BE2C (cell line): Measurements from ENCODE around the gene TRAF5.

Experiments used
- DNase-seq: peaks from one replicate; pipeline ENCODE4 v3.0.0-alpha.2; 2020
- H3K27me3 ChIP-seq: fragments of 250-450 bp; sonication (Bioruptor Pico); 2 replicates; pipeline ENCODE4 v1.5.1; 2020; ENCODE audit warnings: mild to moderate bottlenecking
- H3K36me3 ChIP-seq: fragments of 250-450 bp; sonication (Bioruptor Pico); 2 replicates; pipeline ENCODE4 v1.5.1; 2020; ENCODE audit warnings: mild to moderate bottlenecking
- H3K4me1 ChIP-seq: fragments of 250-450 bp; sonication (Bioruptor Pico); 2 replicates; pipeline ENCODE4 v1.5.1; 2020
- H3K4me3 ChIP-seq: 2 replicates; pipeline ENCODE4 v1.5.1; 2011; ENCODE audit warnings: low read depth, low read length
- H3K9me3 ChIP-seq: fragments of 250-450 bp; sonication (Bioruptor Pico); 2 replicates; pipeline ENCODE4 v1.5.1; 2020
- TF ChIP-seq, protein P1 (sequence below): IDR thresholded peaks from 2 replicates; pipeline ENCODE4 v1.5.1; 2012; ENCODE audit warnings: mild to moderate bottlenecking, low read depth, low read length

Gene TRAF5

DNA sequence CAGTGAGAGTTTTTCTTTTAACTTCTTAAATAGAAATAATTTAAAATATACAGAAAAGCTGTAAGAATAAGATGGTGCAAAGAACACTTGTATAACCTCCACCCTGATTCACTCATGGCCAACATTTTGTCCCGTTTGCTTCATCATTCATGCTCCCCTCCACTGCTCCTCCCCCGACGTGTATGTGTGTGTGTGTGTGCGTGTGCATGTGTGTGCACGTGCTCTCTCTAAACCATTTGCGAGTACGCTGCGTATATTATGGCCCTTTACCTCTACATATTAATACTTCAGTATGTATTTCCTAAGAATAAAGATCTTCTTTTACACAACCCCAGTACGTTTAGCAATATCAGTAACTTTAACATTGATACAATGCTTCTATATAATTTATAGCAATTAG lies 43.0 kb downstream of the TRAF5 start:
- TF ChIP-seq, protein P1, sequence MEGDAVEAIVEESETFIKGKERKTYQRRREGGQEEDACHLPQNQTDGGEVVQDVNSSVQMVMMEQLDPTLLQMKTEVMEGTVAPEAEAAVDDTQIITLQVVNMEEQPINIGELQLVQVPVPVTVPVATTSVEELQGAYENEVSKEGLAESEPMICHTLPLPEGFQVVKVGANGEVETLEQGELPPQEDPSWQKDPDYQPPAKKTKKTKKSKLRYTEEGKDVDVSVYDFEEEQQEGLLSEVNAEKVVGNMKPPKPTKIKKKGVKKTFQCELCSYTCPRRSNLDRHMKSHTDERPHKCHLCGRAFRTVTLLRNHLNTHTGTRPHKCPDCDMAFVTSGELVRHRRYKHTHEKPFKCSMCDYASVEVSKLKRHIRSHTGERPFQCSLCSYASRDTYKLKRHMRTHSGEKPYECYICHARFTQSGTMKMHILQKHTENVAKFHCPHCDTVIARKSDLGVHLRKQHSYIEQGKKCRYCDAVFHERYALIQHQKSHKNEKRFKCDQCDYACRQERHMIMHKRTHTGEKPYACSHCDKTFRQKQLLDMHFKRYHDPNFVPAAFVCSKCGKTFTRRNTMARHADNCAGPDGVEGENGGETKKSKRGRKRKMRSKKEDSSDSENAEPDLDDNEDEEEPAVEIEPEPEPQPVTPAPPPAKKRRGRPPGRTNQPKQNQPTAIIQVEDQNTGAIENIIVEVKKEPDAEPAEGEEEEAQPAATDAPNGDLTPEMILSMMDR, result no peak

DNA sequence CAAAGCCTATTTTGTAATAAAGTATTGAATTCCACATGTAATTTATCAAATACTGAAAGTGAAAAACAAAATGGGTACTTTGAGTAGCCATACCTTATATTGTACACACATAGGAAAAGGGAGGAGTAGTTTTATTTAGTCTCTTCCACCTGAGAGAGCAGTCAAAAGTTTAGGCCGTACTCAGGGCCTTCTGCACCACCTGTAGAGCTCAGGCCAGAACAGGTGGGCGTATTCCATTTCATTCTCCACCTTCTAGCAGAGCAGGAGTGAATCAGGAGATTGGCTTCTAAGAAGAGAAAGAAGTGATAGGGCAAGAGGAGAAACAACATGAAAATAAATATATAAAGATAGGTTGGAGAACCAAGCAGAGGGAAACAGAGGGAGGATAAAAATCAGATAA lies 44.0 kb downstream of the TRAF5 start:
- no peak for DNase-seq
- H3K9me3 ChIP-seq, result no peaks in the 10 kb centered on the region
- H3K4me3 ChIP-seq, result no peak overlapping the region
- TF ChIP-seq, protein P1, result no peak
- H3K4me1 ChIP-seq, result no peaks in the 10 kb centered on the region
- no peaks in the 10 kb centered on the region for H3K27me3 ChIP-seq
- no peaks in the 10 kb centered on the region; the same call in 1 of the 2 replicates for H3K36me3 ChIP-seq

More for the DNA sequence above, 43.0 kb downstream of the TRAF5 start:
- H3K4me3 ChIP-seq, result no peak overlapping the region
- H3K9me3 ChIP-seq, result no peaks in the 10 kb centered on the region
- no peaks in the 10 kb centered on the region; the same call in 1 of the 2 replicates for H3K36me3 ChIP-seq
- no peak for DNase-seq
- H3K4me1 ChIP-seq, result no peaks in the 10 kb centered on the region
- H3K27me3 ChIP-seq, result no peaks in the 10 kb centered on the region

DNA sequence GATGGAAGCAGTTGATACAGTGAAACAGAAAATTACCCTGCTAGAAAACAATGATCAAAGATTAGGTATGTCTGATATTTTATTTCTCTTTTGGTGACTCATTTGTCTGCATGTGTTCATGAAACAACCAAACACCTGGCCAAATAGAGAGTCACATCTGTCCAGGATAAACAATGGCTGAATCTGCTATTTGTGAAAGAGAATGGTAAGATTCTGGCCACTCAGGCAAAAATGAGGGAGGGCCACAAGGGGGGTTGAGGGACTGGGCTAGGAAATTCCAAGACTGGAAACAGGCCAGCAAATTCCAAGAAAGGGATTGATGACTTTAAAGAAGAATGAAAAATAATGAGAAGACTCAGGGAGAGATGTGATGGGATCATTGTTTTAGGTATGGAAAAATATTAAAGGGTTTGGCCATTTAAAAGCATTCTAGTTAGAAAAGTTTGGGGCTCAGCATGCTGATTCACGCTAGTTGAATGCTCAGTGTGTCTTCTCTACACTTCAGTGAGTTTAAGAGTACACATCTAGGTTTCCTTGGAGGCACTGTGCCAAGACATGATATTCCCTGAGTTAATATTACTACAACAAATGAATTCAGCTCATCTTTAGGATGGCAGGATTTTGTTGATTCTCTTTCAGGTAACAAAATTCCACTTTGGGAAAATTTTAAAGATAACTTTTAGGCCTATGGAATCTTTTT lies 44.9 kb downstream of the TRAF5 start:
- no peak for DNase-seq
- TF ChIP-seq, protein P1, result no peak
- no peak overlapping the region for H3K4me3 ChIP-seq
- no peaks in the 10 kb centered on the region for H3K9me3 ChIP-seq
- H3K27me3 ChIP-seq, result no peaks in the 10 kb centered on the region
- no peaks in the 10 kb centered on the region; the same call in 1 of the 2 replicates for H3K36me3 ChIP-seq
- H3K4me1 ChIP-seq, result no peaks in the 10 kb centered on the region

DNA sequence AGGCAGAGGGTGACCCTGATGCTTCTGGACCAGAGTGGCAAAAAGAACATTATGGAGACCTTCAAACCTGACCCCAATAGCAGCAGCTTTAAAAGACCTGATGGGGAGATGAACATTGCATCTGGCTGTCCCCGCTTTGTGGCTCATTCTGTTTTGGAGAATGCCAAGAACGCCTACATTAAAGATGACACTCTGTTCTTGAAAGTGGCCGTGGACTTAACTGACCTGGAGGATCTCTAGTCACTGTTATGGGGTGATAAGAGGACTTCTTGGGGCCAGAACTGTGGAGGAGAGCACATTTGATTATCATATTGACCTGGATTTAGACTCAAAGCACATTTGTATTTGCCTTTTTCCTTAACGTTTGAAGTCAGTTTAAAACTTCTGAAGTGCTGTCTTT lies 45.8 kb downstream of the TRAF5 start:
- H3K36me3 ChIP-seq, result no peaks in the 10 kb centered on the region; the same call in 1 of the 2 replicates

DNA sequence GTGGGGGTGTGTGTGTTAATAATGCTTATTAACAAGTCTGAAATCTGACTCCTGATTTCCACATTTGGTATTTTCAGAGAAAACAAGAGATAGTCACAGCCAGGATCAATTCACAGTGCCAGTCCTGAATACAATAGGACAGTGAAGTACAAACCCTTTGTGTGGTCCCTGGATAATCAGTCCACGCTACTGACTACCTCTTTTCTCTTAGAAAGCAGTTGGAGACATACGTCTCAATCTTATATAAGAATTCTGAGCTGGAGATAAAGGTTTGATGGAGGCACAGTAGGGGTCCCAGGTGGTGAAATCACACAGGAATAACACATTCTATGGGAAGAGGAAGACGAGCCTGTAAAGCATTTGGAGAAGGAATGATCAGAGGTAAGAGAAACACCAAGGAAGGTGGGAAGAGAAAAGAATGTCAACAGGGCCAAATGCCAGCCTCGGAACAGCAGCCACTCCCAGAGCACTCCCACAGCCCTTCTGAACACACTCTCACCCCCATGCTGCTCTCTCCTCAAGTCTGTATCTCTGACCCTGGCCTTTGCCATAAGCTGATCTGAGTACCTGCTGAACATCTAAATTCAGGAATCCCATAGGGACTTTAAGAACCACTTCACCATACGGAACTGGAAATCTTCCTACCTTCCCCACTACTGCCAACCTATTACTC lies 48.6 kb downstream of the TRAF5 start:
- H3K9me3 ChIP-seq, result no peaks in the 10 kb centered on the region
- no peak for DNase-seq
- no peaks in the 10 kb centered on the region; the same call in 1 of the 2 replicates for H3K36me3 ChIP-seq
- TF ChIP-seq, protein P1, result no peak
- H3K4me3 ChIP-seq, result no peak overlapping the region
- no peaks in the 10 kb centered on the region for H3K4me1 ChIP-seq
- H3K27me3 ChIP-seq, result no peaks in the 10 kb centered on the region

More for the DNA sequence above, 45.8 kb downstream of the TRAF5 start:
- no peak for DNase-seq
- H3K4me1 ChIP-seq, result no peaks in the 10 kb centered on the region
- no peaks in the 10 kb centered on the region for H3K27me3 ChIP-seq
- no peak overlapping the region for H3K4me3 ChIP-seq
- no peaks in the 10 kb centered on the region for H3K9me3 ChIP-seq
- TF ChIP-seq, protein P1, result no peak

DNA sequence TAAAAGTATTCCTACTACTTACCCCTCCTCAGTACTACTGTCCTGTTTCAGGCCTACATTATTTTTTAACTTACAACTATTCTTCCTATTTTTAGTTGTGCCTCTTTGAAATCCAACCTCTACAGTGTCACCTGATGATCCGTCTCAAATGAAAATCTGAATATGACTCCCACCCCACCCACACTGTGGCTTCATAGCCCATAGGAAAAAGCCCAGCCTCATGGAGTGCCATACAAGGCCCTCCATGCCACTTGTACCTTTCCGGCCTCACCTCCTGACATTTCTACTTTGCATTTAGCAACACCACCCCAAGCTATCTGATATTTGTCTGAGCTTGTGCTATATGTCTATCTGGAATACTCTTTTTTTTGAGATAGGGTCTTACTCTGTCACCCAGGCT lies 49.3 kb downstream of the TRAF5 start:
- no peaks in the 10 kb centered on the region for H3K27me3 ChIP-seq
- no peaks in the 10 kb centered on the region for H3K4me1 ChIP-seq
- H3K4me3 ChIP-seq, result no peak overlapping the region
- no peak for DNase-seq
- H3K36me3 ChIP-seq, result no peaks in the 10 kb centered on the region; the same call in 1 of the 2 replicates
- no peaks in the 10 kb centered on the region for H3K9me3 ChIP-seq
- TF ChIP-seq, protein P1, result no peak
